ENCODE results near the gene SHLD1.
A peak's percentile ranks its signal among the peaks of the same experiment; 100 is the strongest.
"Not testable (repeated sequence)": the region's sequence is repeated elsewhere in the genome, so short reads cannot be mapped to it uniquely, and the experiment has no call there.

The SHLD1 gene

GRCh38 chr20:5749952-5750779, at the start of gene SHLD1:
TSS of gene SHLD1 (plus strand) at chr20:5750401. CDS start at chr20:5772866, 22,465 bp downstream.
- DNase-seq (ENCODE audit: low read depth) = peak; percentile 73

GRCh38 chr20:5702339-5702738, 47.9 kb upstream of the SHLD1 start:
- not testable (repeated sequence) for DNase-seq (ENCODE audit: low read depth)

DNA sequence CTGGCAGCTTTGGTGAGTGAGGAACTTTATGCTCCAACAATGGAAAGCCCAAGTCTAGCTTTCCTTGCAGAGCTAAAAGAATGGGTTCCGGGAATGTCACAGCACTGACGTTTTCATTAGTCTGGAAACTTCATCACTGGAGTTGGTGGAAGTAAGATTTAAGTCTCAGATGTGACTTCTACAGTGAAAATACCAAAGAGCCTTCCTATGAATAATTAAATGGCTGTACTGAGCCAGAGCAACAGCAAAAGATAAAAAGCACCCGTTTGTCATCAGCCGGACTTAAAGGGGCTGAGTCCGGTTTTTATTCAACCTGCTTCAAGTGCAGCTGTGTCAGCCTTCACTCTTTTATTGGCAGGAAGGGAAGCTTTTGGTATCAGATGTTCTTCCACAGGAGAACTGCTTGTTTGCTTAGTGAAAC, 46.5 kb upstream of the SHLD1 start:
- no peak for DNase-seq (ENCODE audit: low read depth)

GRCh38 chr20:5705827-5706226, 44.4 kb upstream of the SHLD1 start:
- DNase-seq (ENCODE audit: low read depth) = no peak

DNA sequence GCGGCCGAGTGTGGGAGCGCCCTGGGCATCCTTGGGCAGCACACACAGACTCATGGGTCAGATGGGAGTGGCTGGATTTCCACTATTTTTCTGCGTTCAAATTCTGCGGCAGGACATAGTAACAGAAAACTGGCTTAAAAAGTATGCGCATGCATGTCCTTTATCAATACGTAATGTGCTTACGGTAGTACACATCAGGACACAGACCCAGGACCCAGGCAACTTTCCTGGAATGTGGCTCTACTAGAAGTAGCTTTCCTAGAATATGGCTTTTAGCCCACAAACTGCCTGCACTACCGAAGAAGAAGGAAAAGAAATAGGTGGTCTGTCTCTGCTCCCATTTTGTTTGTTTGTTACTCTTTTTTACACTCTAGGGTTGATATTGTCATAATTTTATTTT, 43.4 kb upstream of the SHLD1 start:
- no peak for DNase-seq (ENCODE audit: low read depth)

DNA sequence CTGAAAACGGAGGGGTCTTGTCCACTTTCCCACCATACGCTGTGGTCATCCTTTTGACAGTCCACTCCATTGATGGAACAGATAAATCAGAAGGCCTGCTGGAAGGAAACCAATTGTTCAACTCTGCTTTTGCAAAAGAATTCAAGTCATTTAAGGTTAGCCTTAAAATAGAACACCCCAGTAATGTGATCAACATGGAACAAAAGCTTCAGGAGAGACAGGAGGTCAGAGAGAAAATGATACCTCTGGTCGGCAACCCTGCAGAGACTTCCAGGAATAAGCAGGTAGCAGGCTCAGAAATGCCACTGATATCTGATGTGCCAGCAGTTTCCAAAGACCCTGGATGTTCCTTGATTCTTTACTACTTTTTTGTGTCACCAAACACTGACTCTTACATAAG, 39.6 kb upstream of the SHLD1 start:
- DNase-seq (ENCODE audit: low read depth) = no peak

GRCh38 chr20:5714261-5715041, 35.8 kb upstream of the SHLD1 start:
- DNase-seq (ENCODE audit: low read depth) = peak; percentile 55

- DNase-seq (ENCODE audit: low read depth) = no peak
These were observed 34.9 kb upstream of the SHLD1 start for GRCh38 chr20:5715071-5715841.

- no peak for DNase-seq (ENCODE audit: low read depth)
These were observed 33.2 kb upstream of the SHLD1 start for GRCh38 chr20:5716953-5717352.

- DNase-seq (ENCODE audit: low read depth) = no peak
These were observed 31.2 kb upstream of the SHLD1 start for GRCh38 chr20:5718896-5719595.

DNA sequence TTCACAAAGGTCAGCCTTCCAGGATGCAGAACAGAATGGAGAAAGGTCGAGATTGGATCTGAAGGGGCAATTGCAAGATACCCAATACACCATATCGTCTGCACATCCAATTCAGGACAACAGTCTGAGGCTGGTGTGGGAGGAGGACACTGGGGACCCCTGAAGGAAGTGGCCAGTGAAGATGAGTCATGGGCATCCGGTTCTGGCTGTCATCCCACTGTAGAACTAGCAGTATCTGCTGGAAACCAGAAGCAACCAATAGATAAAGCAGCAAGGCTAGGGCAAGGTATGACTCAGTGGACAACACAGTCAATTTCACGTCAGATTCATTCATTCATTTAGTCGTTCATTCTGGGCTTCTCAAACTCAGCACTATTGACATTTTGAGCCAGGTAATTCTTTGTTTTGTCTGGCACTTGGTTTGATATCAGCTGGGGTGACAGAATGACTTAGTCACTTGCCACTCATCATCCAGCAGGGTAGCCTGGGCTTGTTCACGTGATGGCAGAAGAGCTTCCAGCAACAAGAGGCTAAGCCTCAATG, 30.3 kb upstream of the SHLD1 start:
- no peak for DNase-seq (ENCODE audit: low read depth)

DNA sequence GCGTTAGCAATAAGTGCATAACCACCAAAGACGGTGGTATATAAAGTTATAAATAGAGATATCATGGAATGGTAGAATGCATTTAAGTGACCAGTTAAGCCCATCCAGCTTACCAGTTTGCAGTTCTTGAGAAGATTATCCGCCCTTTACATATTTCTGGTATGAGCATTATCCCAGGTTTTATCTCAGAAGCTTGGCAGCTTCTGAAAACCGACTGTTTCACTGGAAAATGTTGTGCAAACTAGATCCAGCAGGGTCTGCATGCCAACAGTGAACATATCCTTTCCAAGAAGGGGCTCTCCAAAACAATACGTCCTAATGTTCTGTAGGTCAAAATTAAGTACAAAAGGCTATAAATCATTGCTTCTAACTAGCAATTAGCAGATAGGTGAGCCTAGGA, 29.5 kb upstream of the SHLD1 start:
- no peak for DNase-seq (ENCODE audit: low read depth)

- DNase-seq (ENCODE audit: low read depth) = not testable (repeated sequence)
These were observed 28.8 kb upstream of the SHLD1 start for GRCh38 chr20:5721356-5721755.

DNA sequence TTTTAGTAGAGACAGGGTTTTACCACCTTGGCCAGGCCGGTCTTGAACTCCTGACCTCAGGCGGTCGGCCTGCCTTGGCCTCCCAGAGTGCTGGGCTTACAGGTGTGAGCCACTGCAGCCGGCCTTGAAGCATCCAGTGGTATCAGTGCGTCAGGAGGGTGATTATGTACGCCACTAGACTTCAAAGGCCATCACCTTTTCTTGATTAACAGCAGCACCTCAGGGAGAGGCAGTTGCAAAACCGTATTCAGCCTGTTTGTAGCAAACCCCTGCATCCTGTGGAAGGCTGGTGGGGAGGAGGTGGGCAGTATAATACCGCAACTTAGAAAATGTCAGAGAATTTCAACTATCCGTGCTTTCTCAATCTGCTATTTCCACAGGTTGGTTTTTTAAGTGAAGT, 27.3 kb upstream of the SHLD1 start:
- no peak for DNase-seq (ENCODE audit: low read depth)

GRCh38 chr20:5725183-5725463, 25.1 kb upstream of the SHLD1 start:
- not testable (repeated sequence) for DNase-seq (ENCODE audit: low read depth)

DNA sequence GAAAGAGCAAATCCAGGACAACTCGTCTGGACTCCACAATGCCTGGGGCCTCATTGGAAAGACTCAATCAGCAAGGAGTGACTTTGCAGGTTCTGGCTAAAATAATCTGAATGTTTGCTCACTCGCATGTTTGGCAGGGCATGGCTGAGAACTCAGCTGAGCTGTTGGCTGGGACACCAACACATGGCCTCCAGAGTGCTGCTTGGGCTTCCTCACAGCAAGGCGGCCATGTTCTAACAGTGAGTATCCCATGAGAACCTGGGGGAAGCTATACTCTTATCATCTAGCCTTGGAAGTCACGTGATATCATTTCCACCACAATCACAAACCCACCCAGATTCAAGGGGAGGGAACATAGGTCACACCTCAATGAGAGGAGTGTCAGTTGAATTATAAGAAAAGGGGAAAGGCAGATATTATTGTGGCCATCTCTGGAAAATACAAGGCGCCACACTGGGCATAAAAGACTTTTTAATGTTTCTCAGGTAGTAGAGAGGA, 23.1 kb upstream of the SHLD1 start:
- DNase-seq (ENCODE audit: low read depth) = no peak

GRCh38 chr20:5729348-5729747, 20.9 kb upstream of the SHLD1 start:
- DNase-seq (ENCODE audit: low read depth) = no peak

DNA sequence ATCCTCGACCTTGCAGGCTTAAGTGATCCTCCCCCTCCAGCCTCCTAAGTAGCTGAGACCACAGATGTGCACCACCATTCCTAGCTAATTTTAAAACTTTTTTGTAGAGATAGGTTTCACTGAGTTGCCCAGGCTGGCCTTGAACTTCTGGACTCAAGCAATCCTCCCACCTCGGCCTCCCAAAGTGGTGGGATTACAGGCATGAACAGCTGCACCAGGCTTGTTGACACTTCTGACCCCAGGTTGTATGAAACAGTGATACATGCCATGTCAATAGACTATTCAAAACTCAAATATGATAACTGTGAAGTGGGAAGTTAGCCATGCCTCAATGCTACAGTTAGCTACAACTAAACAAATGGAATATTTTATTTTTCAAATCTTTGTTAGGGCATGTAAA, 20.1 kb upstream of the SHLD1 start:
- DNase-seq (ENCODE audit: low read depth) = no peak

DNA sequence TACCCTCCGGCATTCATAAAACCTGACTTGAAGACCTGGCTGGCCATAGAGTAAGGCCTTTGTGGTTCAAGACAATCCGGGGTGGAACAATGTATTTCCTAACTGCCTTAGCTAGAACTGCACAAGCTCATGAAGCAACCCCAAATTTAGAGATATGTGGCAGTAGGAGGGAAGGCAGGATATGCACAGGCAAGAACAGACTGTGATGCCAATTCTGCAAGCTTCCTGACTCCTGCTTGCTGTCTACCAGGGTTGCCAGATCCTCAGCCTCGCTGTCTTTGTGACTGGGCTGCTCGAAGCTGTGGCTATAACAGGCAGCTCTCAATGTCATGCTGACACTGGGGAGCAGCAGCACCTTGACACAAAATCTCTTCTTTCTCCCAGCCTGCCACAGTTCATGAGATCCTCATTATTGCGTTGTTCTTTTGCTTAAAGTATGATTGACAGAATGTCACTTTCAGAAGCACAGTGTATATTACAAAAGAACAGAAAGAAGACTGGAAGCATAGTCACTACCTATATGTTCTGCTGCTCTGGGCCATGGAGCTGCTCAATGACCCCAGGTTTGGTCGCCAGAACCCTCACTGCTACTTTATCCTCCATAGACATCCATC, 18.3 kb upstream of the SHLD1 start:
- no peak for DNase-seq (ENCODE audit: low read depth)

- no peak for DNase-seq (ENCODE audit: low read depth)
These were observed 15.6 kb upstream of the SHLD1 start for GRCh38 chr20:5734602-5735001.

DNA sequence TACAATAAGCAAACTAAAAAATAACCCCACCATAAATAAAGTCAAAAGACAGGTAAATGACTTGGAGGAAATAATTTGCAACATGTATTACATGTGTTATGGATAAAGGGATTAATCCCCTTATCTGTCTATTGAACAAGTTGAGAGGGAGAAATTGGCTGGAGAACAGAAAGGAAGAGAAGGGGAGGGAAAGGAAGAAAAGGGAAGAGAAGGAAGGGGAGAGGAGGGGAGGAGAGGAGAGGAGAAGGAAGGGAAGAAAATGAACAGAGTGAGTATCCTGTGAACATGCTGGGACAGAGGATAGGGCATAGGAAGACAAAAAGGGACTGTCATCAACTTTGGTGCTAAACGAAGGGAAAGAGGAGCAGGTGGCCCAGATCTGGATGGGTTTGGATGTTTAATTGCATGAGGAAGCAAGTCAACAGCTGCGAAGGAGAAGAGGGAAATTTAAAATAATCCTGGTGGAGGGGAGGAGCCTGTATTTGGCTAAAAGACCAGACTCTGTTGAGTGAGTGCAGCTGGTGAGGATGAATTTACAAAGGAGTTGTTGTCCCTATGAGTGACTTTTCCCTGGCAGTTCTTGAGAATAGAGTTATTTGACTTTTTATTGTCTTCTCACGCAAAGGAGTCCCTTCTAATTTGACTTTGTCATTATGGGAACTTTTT, 14.2 kb upstream of the SHLD1 start:
- DNase-seq (ENCODE audit: low read depth) = no peak
